ENCODE data around the gene HLA-DMA. TPM values are rescaled to one million over a fixed set of nuclear protein-coding genes. Genes with fewer than 3 reads are reported as not detected.

The HLA-DMA gene
- total and polyA plus RNA-seq, 2 of the 13 experiments (the other 11 are each of a cell fraction or from before 2014, with no cell fraction given) = 0.70 to 0.71 TPM

- no peak for TF ChIP-seq FOXP4 (CRISPR knock-in tag; IDR thresholded peaks at IDR 0.05)
- TF ChIP-seq ATF7 (IDR thresholded peaks at IDR 0.05) = no peak
- TF ChIP-seq ATF7 (CRISPR knock-in tag; IDR thresholded peaks at IDR 0.05) = no peak
- peak; percentile 31; the same call in 1 of the 2 replicates for TF ChIP-seq ZHX2 (IDR thresholded peaks at IDR 0.05; ENCODE audit: low read depth)
- no peak for TF ChIP-seq ZHX2 (CRISPR knock-in tag; IDR thresholded peaks at IDR 0.05; ENCODE audit: borderline replicate concordance)
- peak; percentile 67; the same call in 1 of the 2 replicates for TF ChIP-seq ZNF703 (CRISPR knock-in tag; IDR thresholded peaks at IDR 0.05; ENCODE audit: borderline replicate concordance)
- no peak; the same call in 1 of the 2 replicates for TF ChIP-seq ISL2 (CRISPR knock-in tag; IDR thresholded peaks at IDR 0.05)
- no peak for TF ChIP-seq MBNL3 (CRISPR knock-in tag; conservative IDR thresholded peaks at IDR 0.05)
- TF ChIP-seq CSRNP1 (CRISPR knock-in tag; IDR thresholded peaks at IDR 0.05) = 0 out of 2 replicates have a peak, but pooled peaks have one; percentile 5
- no peak for TF ChIP-seq ZBTB49 (CRISPR knock-in tag; IDR thresholded peaks at IDR 0.05; ENCODE audit: borderline replicate concordance)
- TF ChIP-seq IKZF5 (CRISPR knock-in tag; IDR thresholded peaks at IDR 0.05) = peak; percentile 4
Observed at GRCh38 chr6:32972353-32973143, 19.7 kb upstream of the HLA-DMA start (continued).
